GM10266 (cell line): ENCODE measurements around the gene XG.

Experiments
- DNase-seq: peaks from one replicate; pipeline ENCODE4 v3.0.0; 2012; ENCODE audit errors: extremely low spot score
- TF ChIP-seq, protein P1 (sequence below): IDR thresholded peaks from 2 replicates; pipeline ENCODE4 v1.5.1; 2012; ENCODE audit warnings: mild to moderate bottlenecking, low read depth; ENCODE audit not compliant: control insufficient read depth, insufficient read depth; ENCODE audit errors: missing control alignments

XG gene

DNA sequence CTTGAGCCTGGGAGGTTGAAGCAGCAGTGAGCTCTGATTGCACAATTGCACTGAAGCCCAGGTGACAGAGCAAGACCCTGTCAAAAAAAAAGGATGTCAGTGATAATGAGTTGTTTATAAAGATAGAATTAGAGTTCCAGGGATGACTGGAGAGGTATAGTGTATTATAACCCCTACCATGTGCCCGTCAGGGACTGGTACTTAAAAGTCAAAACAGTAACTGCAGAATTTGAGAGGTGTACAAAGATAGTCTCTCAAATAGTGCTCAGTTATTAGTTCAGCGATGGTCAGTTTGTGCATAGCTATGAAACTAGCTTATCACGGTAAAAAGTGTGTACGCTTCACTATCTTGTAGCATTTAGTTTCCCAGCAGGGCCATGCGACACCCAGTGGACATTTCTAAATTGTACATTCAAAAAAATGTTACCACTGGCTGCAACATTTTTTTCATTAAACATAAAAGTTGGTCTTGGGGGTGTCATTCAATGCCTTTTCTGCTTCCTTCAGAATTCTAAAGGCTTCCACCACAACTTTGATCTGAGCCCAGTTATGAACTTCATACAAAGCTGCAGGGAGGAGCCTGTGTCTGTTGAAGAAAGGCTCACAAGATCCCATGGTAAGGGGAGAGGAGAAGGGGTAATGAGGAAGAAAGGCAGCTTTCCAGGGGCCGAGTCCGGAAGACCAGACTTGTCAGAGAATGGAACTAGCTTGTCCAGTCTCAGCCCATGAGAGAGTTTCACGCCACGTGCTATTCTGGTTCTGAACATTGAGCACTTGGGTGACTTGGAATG, 67.7 kb downstream of the XG start:
- DNase-seq: no peak

DNA sequence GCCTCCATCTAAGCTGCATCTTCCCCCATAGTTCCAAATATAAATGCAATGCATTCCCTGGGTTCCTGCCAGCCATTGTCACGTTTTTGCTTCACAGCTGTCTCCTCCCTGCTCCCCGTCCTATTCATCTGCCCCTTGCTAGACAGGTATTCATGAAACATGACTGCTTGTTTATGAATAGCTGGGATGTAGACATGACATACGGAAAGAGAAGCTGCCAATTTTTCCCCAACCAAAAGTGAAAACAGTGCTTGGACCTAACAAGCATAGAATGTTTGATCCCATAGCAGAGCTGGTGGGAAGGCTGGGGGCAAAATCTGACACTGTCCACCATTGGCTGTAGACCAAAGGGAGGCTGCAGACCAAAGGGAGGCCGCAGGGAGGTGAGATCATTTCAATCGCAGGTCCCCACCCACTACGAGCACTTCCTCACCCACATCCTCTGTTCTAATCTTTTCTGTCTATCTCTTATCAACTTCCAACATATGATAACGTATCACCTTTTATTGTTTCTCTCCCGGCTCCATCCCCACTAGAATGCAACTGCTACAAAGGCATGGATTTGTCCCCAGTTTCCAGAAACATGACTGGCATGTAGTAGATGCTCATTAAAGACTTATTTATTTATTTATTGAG, 68.4 kb downstream of the XG start:
- DNase-seq: no peak
- TF ChIP-seq, protein P1, sequence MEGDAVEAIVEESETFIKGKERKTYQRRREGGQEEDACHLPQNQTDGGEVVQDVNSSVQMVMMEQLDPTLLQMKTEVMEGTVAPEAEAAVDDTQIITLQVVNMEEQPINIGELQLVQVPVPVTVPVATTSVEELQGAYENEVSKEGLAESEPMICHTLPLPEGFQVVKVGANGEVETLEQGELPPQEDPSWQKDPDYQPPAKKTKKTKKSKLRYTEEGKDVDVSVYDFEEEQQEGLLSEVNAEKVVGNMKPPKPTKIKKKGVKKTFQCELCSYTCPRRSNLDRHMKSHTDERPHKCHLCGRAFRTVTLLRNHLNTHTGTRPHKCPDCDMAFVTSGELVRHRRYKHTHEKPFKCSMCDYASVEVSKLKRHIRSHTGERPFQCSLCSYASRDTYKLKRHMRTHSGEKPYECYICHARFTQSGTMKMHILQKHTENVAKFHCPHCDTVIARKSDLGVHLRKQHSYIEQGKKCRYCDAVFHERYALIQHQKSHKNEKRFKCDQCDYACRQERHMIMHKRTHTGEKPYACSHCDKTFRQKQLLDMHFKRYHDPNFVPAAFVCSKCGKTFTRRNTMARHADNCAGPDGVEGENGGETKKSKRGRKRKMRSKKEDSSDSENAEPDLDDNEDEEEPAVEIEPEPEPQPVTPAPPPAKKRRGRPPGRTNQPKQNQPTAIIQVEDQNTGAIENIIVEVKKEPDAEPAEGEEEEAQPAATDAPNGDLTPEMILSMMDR: no peak

More for the DNA sequence above, 67.7 kb downstream of the XG start:
- TF ChIP-seq, protein P1: no peak

DNA sequence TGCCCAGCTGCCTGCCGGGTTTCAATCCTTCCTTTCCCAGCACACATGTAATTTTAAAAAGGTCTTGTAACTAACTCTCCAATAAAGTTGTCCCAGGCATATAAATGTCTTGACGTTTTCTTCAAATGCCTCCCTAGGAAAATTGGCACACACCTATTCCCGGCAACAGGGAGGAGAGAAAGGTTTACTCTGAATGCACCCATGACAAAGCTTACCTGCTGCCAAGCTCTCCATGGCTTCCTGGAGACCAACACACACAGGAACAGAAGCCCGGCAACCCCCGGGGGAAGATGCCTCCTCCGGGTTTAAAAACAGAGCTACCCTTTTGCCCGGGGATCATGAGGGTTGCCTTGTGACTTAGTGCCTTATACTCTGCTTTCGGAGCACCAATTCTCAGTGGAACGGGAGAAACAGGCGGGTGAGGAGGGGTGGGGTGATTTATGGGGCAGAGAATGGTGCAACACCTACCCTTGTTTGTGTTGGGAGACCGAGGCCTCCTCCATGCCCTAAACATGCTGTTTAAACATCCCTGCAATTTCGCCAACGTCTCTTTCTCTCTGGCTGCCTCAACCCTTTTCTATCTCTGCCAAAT, 72.1 kb downstream of the XG start:
- DNase-seq: no peak
- TF ChIP-seq, protein P1: no peak

- TF ChIP-seq, protein P1: no peak
Observed at GRCh38 chrX:2824886-2825285, 73.0 kb downstream of the XG start.

DNA sequence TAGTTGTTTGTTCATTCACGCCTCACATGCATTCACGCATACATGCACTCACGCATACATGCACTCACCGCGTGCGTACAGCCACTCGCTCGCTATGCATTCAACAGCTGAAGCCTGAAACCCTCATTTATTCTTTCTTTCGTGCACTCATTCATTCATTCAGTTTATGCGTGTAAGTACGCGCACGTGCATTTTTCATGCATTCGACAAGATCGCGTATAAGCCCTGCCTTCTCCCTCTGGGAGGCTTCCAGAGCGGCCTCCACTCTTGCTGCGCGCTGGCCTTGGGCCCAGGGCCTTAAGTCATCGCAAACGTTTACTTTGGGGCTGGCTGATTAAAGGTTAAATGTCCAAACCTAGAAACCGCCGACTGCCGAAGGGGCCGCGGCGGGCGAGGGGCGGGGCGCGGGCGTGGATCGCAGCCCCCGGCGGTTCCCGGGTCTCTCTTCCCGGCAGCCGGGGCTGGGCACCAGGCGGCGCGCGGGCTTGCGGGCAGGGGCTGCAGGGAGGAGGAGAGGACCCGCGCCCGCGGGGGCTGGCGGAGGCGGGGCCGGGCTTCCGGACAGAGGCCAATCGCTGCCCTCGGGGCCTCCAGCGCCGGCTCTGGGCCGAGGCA, 76.6 kb downstream of the XG start, which contains the start of gene GYG2:
Gene GYG2, plus strand, starts transcription at position 587 of the 615 bp plus-strand sequence. CDS start 1,259 bp downstream, outside the sequence.
- DNase-seq: no peak
- TF ChIP-seq, protein P1: no peak

More at GRCh38 chrX:2824886-2825285, 73.0 kb downstream of the XG start:
- no peak for DNase-seq

GRCh38 chrX:2828959-2829411, 77.1 kb downstream of the XG start:
- TF ChIP-seq, protein P1: no peak
- DNase-seq: no peak
